Liver (tissue), 9 donors: ENCODE results near the gene PSMB3. TPM values are rescaled to one million over a fixed set of nuclear protein-coding genes. Genes with fewer than 3 reads are reported as not detected.
"Not testable (repeated sequence)": the region's sequence is repeated elsewhere in the genome, so short reads cannot be mapped to it uniquely, and the experiment has no call there.

Source experiments
- DNase-seq: peaks from one replicate; pipeline ENCODE4 v3.0.0-alpha.2; 2017; ENCODE audit warnings: low spot score
- H3K27ac ChIP-seq, 2 donors: one replicate each; pipeline ENCODE4 v1.7.0; 2013; ENCODE audit warnings: inconsistent platforms in 2 of 2, low read length in 2 of 2, control low read depth in 1 of 2, low read depth in 1 of 2, mild to moderate bottlenecking in 1 of 2
- H3K27me3 ChIP-seq, 4 donors: one replicate each; pipeline versions ENCODE4 v1.6.1 to v1.7.0; 2013; ENCODE audit warnings: low read length in 3 of 4, inconsistent platforms in 1 of 4, mild to moderate bottlenecking in 1 of 4, moderate library complexity in 1 of 4; ENCODE audit not compliant: control insufficient read depth in 4 of 4, insufficient read depth in 4 of 4
- H3K36me3 ChIP-seq, 4 donors: one replicate each; pipeline versions ENCODE4 v1.6.1 to v1.7.0; 2013; ENCODE audit warnings: low read length in 3 of 4, mild to moderate bottlenecking in 3 of 4, low read depth in 1 of 4, moderate library complexity in 1 of 4; ENCODE audit not compliant: control insufficient read depth in 4 of 4, insufficient read depth in 3 of 4
- H3K4me1 ChIP-seq, 4 donors: one replicate each; pipeline versions ENCODE4 v1.6.1 to v1.7.0; 2013; ENCODE audit warnings: low read length in 3 of 4, mild to moderate bottlenecking in 3 of 4, moderate library complexity in 1 of 4; ENCODE audit not compliant: control insufficient read depth in 4 of 4, insufficient read depth in 4 of 4
- H3K4me3 ChIP-seq, 3 donors: one replicate each; pipeline versions ENCODE4 v1.6.1 to v1.7.0; 2013; ENCODE audit warnings: low read length in 3 of 3, control low read depth in 1 of 3, low read depth in 1 of 3, mild to moderate bottlenecking in 1 of 3
- H3K9ac ChIP-seq, 2 donors: one replicate each; pipeline ENCODE4 v1.7.0; 2013; ENCODE audit warnings: low read length in 2 of 2, mild to moderate bottlenecking in 2 of 2, moderate library complexity in 2 of 2, control low read depth in 1 of 2, low read depth in 1 of 2
- H3K9me3 ChIP-seq, 4 donors: one replicate each; pipeline versions ENCODE4 v1.6.1 to v1.7.0; 2013; ENCODE audit warnings: low read length in 3 of 4; ENCODE audit not compliant: control insufficient read depth in 4 of 4
- ATF3 ChIP-seq: IDR thresholded peaks from 2 replicates; pipeline ENCODE4 v1.6.1; 2016; ENCODE audit warnings: antibody characterized with exemption
- CTCF ChIP-seq: fragments of 150-350 bp; IDR thresholded peaks from 2 replicates; pipeline ENCODE4 v1.5.1; 2017; ENCODE audit warnings: improper control_type of control experiment, low read depth, low read length; ENCODE audit not compliant: missing input control
- FOXA2 ChIP-seq: IDR thresholded peaks from 2 replicates; pipeline ENCODE4 v1.6.1; 2016; ENCODE audit warnings: antibody characterized with exemption
- HNF4A ChIP-seq, 2 donors: conservative IDR thresholded peaks; 2 replicates each; pipeline ENCODE4 v1.6.1; 2016; ENCODE audit warnings: antibody characterized with exemption in 2 of 2, mild to moderate bottlenecking in 2 of 2
- HNF4G ChIP-seq: IDR thresholded peaks from 2 replicates; pipeline ENCODE4 v1.6.1; 2016; ENCODE audit warnings: antibody characterized with exemption
- JUND ChIP-seq, 2 donors: IDR thresholded peaks; 2 replicates each; pipeline ENCODE4 v1.6.1; 2016; ENCODE audit warnings: antibody characterized with exemption in 2 of 2
- REST ChIP-seq: IDR thresholded peaks from 2 replicates; pipeline ENCODE4 v1.6.1; 2016; ENCODE audit warnings: antibody characterized with exemption, mild to moderate bottlenecking
- RXRA ChIP-seq, 2 donors: IDR thresholded peaks; 2 replicates each; pipeline ENCODE4 v1.6.1; 2017 to 2018; ENCODE audit warnings: antibody characterized with exemption in 2 of 2, mild to moderate bottlenecking in 1 of 2
- TAF1 ChIP-seq: conservative IDR thresholded peaks from 2 replicates; pipeline ENCODE4 v1.6.1; 2016; ENCODE audit warnings: antibody characterized with exemption, mild to moderate bottlenecking
- YY1 ChIP-seq: IDR thresholded peaks from 2 replicates; pipeline ENCODE4 v1.6.1; 2016; ENCODE audit warnings: antibody characterized with exemption, mild to moderate bottlenecking
- ZBTB33 ChIP-seq: IDR thresholded peaks from 2 replicates; pipeline ENCODE4 v1.6.1; 2016; ENCODE audit warnings: antibody characterized with exemption
- WGBS: extraction: QIAGEN DNeasy Blood & Tissue Kit; methylation state at CpG from one replicate; pipeline ENCODE4 v1.1.7; 2013; 5-methylcytosine and 5-hydroxymethylcytosine counted together
- polyA plus RNA-seq, 2 donors: library from polyadenylated mRNA; stranded (reverse) in 1 of 2; unstranded in 1 of 2; fragments of 200-250 nt in 1 of 2; fragments of >200 nt in 1 of 2; fragmentation: Nextera tagmentation in 1 of 2; extraction: Ambion mirVana in 1 of 2; gene quantifications; one replicate each; pipeline versions ENCODE4 v1.2.1 to v1.2.3, GENCODE V29; 2013 to 2015
- total RNA-seq, 2 donors: library from RNA; depleted of rRNA; stranded (reverse); fragments of >200 nt; gene quantifications; one replicate each; pipeline ENCODE4 v1.2.3, GENCODE V29; 2014
- donor health status: healthy.
- donor health status: healthy.
- donor health status: healthy.
- donor health status: healthy.
- donor health status: healthy.

The PSMB3 gene
- total and polyA plus RNA-seq, 4 donors: 121 to 279 (median 169) TPM

- H3K9me3 ChIP-seq, H3K9ac ChIP-seq, DNase-seq, H3K4me1 ChIP-seq, H3K27ac ChIP-seq, H3K4me3 ChIP-seq, H3K27me3 ChIP-seq: not testable (repeated sequence)
- 98% methylated on average over 4 of the region's 4 CpGs for WGBS
- peaks cover 6 to 36% (median 20%) of the 10 kb centered on the region in 4 donors for H3K36me3 ChIP-seq
These were observed 35.5 kb downstream of the PSMB3 start for GRCh38 chr17:38787999-38788398.

- no peak overlapping the region for H3K9ac ChIP-seq
- H3K4me3 ChIP-seq: no peak overlapping the region
- no peaks in the 10 kb centered on the region for H3K4me1 ChIP-seq
- H3K9me3 ChIP-seq: no peaks in the 10 kb centered on the region
- TF ChIP-seq HNF4A (conservative IDR thresholded peaks at IDR 0.05) (no peak), CTCF (no peak), FOXA2 (no peak), YY1 (no peak), REST (no peak), ATF3 (no peak), HNF4G (no peak), ZBTB33 (no peak), RXRA (IDR thresholded peaks at IDR 0.05) (no peak), JUND (IDR thresholded peaks at IDR 0.05) (no peak), TAF1 (no peak)
- peaks cover 4 to 28% (median 13%) of the 10 kb centered on the region in 4 donors for H3K36me3 ChIP-seq
- no peaks in the 10 kb centered on the region for H3K27me3 ChIP-seq
- no peak overlapping the region for H3K27ac ChIP-seq
- no peak for DNase-seq
- 32% methylated on average over 1 of the region's 1 CpG for WGBS
These were observed 36.6 kb downstream of the PSMB3 start for GRCh38 chr17:38789185-38789584.

- DNase-seq, H3K27me3 ChIP-seq, H3K9ac ChIP-seq, H3K27ac ChIP-seq, H3K4me1 ChIP-seq, H3K9me3 ChIP-seq, H3K4me3 ChIP-seq: not testable (repeated sequence)
- 78% methylated on average over 13 of the region's 13 CpGs for WGBS
- peaks cover 1 to 18% (median 13%) of the 10 kb centered on the region in 4 donors for H3K36me3 ChIP-seq
These were observed 37.7 kb downstream of the PSMB3 start for GRCh38 chr17:38790148-38790707.
